ENCODE results near the gene TRIM8.

DNA sequence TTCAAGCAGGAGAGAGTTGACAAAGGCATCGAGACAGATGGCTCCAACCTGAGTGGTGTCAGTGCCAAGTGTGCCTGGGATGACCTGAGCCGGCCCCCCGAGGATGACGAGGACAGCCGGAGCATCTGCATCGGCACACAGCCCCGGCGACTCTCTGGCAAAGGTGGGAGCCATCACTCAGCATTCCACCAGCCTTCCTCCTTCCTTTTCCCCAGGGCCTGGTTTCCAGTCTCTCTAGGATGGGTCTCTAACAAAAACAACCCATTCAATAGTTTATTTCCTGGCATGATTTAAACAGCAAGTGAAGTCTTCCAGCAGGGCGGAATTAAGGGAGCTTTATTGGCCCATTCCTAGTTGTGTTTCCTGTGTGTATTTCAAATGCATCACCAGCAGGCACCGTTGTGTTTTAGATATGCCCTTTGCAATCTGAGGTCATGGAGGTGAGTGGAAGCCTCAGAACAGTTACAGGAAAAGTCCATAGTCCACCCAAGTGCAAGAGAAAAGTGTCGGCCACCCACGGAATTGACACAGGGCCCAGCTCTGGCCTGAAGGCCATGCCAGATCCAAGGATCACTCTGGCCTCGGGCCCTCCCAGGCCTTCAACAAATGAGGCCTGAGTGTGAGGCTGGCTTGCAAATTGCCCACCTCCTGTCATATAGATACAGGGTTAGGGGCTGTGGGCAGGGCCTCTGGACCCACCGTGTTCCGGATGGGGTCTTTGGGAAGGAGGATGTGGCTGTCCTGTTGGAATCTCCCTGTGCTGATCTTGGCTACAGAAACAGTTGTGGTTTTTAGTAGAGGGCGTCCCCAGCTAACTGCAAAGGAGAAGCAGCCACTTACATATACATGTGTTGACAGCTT lies 46.9 kb upstream of the TRIM8 start:
- TF ChIP-seq EZH2 (IDR thresholded peaks at IDR 0.05; ENCODE audit: low read length, unreplicated experiment) (no peak), EZH2phosphoT487 (IDR thresholded peaks at IDR 0.05; ENCODE audit: borderline replicate concordance, low read length) (no peak)
- TF ChIP-seq, protein P1, sequence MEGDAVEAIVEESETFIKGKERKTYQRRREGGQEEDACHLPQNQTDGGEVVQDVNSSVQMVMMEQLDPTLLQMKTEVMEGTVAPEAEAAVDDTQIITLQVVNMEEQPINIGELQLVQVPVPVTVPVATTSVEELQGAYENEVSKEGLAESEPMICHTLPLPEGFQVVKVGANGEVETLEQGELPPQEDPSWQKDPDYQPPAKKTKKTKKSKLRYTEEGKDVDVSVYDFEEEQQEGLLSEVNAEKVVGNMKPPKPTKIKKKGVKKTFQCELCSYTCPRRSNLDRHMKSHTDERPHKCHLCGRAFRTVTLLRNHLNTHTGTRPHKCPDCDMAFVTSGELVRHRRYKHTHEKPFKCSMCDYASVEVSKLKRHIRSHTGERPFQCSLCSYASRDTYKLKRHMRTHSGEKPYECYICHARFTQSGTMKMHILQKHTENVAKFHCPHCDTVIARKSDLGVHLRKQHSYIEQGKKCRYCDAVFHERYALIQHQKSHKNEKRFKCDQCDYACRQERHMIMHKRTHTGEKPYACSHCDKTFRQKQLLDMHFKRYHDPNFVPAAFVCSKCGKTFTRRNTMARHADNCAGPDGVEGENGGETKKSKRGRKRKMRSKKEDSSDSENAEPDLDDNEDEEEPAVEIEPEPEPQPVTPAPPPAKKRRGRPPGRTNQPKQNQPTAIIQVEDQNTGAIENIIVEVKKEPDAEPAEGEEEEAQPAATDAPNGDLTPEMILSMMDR (conservative IDR thresholded peaks at IDR 0.05; ENCODE audit: low read depth, low read length), result no peak

Measured in PC-3 (cell line).